ENCODE results near the gene RBM4B. TPM values are rescaled to one million over a fixed set of nuclear protein-coding genes. Genes with fewer than 3 reads are reported as not detected.

Gene RBM4B
- total RNA-seq, 4 donors from 2014 or later, result 4.5 to 11.7 (median 6.5) TPM

DNA sequence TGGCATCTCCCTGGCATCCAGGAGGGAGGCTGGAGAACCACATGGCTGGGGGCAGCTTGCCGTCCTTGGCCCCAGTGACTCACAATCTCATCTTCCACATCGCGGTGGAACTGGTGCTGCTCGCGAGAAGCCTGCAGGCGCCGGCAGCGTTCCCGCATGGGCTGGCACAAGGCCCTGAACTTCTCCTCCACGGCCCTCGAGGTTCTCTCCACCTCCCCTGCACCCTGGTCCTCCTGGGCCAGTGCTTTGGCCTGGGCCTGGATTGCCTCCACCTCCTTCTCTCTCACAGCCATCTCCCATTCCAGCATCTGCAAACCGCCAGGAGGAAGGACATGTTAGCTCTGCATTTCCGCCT, 16.3 kb upstream of the RBM4B start:
- DNase-seq (no peak), ATAC-seq (no peak)
- H3K27me3 ChIP-seq, result no peaks in the 10 kb centered on the region
- H3K4me1 ChIP-seq, result peaks cover 0 to 7% of the 10 kb centered on the region in 2 donors
- H3K9me3 ChIP-seq, result no peaks in the 10 kb centered on the region
- no peak overlapping the region for H3K27ac ChIP-seq
- H3K36me3 ChIP-seq, result no peaks in the 10 kb centered on the region
- TF ChIP-seq POLR2A (IDR thresholded peaks at IDR 0.05) (no peak), CTCF (IDR thresholded peaks at IDR 0.05 in 4 of 5, conservative IDR thresholded peaks at IDR 0.05 in 1 of 5) (no peak)
- in situ Hi-C loops (cut with MboI; ENCODE audit: low sequenced_read_pairs in 4 of 4), result loop anchor here (5.0 to 25.0 kb wide), 3 partner anchors 138 to 282 kb away; partner anchors contain the start of gene NPAS4 (in 2 of the 4)
- intact Hi-C loops (cut with DNase I; ENCODE audit: low total_unique reads), result loop anchor here (1.0 kb wide), 2 partner anchors 140 to 189 kb away; no protein-coding TSS in a partner anchor
- H3K4me3 ChIP-seq, result no peak overlapping the region

DNA sequence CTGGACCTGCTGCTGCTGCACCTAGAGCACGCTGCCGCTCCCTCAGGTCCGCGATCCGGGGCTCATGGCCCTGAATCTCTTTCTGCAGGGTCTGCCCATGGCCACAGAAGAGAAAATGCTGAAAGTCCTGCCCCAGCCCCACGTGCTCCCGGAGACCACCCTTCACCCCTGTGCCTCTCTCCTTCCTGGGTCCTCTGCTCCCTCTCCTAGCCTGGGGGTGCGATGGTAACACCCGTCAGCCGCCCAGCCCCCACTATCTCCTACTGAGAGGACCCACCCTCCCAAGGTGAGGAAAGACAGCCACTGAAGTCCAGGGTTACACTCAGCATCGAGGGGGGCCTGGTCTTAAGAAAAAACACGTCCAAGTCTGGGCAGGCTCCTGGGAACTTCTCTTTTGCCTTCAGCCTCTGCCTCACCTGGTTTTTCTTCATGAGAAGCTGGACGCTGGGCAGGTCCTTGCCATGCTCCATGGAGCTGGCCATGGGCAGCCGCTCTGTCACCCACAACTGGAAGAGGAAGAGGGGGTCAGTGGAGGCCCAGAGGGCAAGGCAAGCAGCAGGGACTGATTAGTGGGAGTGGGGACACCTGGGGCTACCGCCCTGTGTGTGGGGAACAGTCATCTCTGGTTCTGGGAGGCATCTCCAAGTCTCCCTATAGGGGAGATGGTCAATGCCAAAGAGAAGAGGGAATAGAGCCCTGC, 15.8 kb upstream of the RBM4B start:
- in situ Hi-C loops (cut with MboI; ENCODE audit: low sequenced_read_pairs in 4 of 4) (loop anchor here (5.0 to 25.0 kb wide), 3 partner anchors 139 to 281 kb away; partner anchors contain the start of gene NPAS4 (in 2 of the 4)), intact Hi-C loops (cut with DNase I; ENCODE audit: low total_unique reads) (loop anchor here (1.0 kb wide), 2 partner anchors 141 to 190 kb away; no protein-coding TSS in a partner anchor)
- DNase-seq, result no peak
- no peaks in the 10 kb centered on the region for H3K27me3 ChIP-seq
- ATAC-seq, result no peak
- TF ChIP-seq POLR2A (IDR thresholded peaks at IDR 0.05), result no peak
- TF ChIP-seq CTCF (IDR thresholded peaks at IDR 0.05 in 4 of 5, conservative IDR thresholded peaks at IDR 0.05 in 1 of 5), result no peak
- H3K36me3 ChIP-seq, result no peaks in the 10 kb centered on the region
- H3K4me3 ChIP-seq, result no peak overlapping the region
- no peaks in the 10 kb centered on the region for H3K9me3 ChIP-seq
- H3K4me1 ChIP-seq, result peaks cover 0 to 7% of the 10 kb centered on the region in 2 donors
- no peak overlapping the region for H3K27ac ChIP-seq

DNA sequence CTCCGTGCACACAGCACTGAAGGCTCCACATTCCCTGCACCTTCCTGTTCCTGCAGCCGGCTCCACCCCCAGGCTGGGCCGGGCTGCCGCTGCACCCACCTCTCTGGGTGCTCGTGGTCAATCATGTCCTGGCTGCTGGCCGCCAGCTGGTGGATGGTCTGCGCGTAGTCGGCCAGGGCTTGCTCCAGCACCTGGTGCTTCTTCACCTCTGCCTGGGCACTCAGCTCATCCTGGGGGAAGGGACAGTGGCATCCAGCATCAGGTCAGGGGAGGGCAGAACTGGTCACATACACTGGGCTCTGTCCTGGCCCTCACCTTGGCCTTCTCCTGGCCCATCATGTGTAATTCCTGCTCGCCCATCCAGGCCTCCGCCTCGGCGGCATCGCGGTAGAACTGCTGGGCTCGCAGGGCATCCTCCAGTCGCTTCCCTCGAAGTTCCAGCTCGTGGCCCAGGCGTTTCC, 15.2 kb upstream of the RBM4B start:
- ATAC-seq, result no peak
- in situ Hi-C loops (cut with MboI; ENCODE audit: low sequenced_read_pairs in 4 of 4), result loop anchor here (5.0 to 25.0 kb wide), 3 partner anchors 139 to 281 kb away; partner anchors contain the start of gene NPAS4 (in 2 of the 4)

DNA sequence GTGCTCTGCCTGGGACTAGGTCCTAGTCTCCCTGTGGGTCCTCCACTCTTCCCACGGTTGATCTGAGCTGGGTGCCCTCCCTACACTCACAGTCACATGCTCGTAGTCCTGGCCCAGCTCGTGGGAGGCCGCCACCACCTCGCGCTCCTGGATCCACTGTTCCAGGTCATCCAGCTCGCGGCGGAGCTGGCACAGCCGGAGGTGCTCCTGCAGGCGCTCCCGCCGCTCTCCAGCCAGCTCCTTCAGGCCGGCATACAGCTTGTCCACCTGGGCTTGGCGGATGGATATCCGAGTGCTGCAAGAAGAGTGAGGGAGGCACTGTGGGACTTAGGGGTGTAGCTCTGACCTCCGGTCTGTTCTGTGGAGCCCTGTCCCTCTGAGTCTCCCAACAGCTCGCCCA, 14.8 kb upstream of the RBM4B start:
- intact Hi-C loops (cut with DNase I; ENCODE audit: low total_unique reads), result no loop called here
- ATAC-seq, result no peak
- TF ChIP-seq CTCF (IDR thresholded peaks at IDR 0.05 in 4 of 5, conservative IDR thresholded peaks at IDR 0.05 in 1 of 5) (no peak), POLR2A (IDR thresholded peaks at IDR 0.05) (no peak)

More for the DNA sequence above, 15.2 kb upstream of the RBM4B start:
- Histone ChIP-seq H3K9me3 (no peaks in the 10 kb centered on the region), H3K36me3 (no peaks in the 10 kb centered on the region), H3K4me1 (peaks cover 0 to 7% of the 10 kb centered on the region in 2 donors), H3K27ac (no peak overlapping the region), H3K4me3 (no peak overlapping the region), H3K27me3 (no peaks in the 10 kb centered on the region)
- no peak for TF ChIP-seq POLR2A (IDR thresholded peaks at IDR 0.05)
- no peak for TF ChIP-seq CTCF (IDR thresholded peaks at IDR 0.05 in 4 of 5, conservative IDR thresholded peaks at IDR 0.05 in 1 of 5)
- intact Hi-C loops (cut with DNase I; ENCODE audit: low total_unique reads), result no loop called here
- no peak for DNase-seq

More for the DNA sequence above, 14.8 kb upstream of the RBM4B start:
- no peak for DNase-seq
- no peaks in the 10 kb centered on the region for H3K36me3 ChIP-seq
- H3K27ac ChIP-seq, result no peak overlapping the region
- H3K4me1 ChIP-seq, result peaks cover 0 to 7% of the 10 kb centered on the region in 2 donors
- H3K4me3 ChIP-seq, result no peak overlapping the region
- H3K9me3 ChIP-seq, result no peaks in the 10 kb centered on the region
- in situ Hi-C loops (cut with MboI; ENCODE audit: low sequenced_read_pairs in 4 of 4), result loop anchor here (5.0 to 25.0 kb wide), 3 partner anchors 140 to 280 kb away; partner anchors contain the start of gene NPAS4 (in 2 of the 4)
- H3K27me3 ChIP-seq, result no peaks in the 10 kb centered on the region
